ENCODE measurements around the gene SNCB. TPM values are rescaled to one million over a fixed set of nuclear protein-coding genes. Genes with fewer than 3 reads are reported as not detected.
A peak's percentile ranks its signal among the peaks of the same experiment; 100 is the strongest.

The SNCB gene
- total and polyA plus RNA-seq, 2 of the 8 experiments (the other 6 are each of a cell fraction or from before 2014, with no cell fraction given): 4.2 to 5.9 TPM

- no peak overlapping the region for H3K4me3 ChIP-seq (ENCODE audit: extremely low read depth in 1 of 4, insufficient read depth in 2 of 4, low read depth in 3 of 4, low read length in 4 of 4)
- H3K27ac ChIP-seq (ENCODE audit: low read depth, low read length): no peak overlapping the region
- H3K9ac ChIP-seq (replicated peaks in 1 of 4; ENCODE audit: extremely low read depth in 1 of 4, low read depth in 3 of 4, low read length in 3 of 4): no peak overlapping the region
- no peaks in the 10 kb centered on the region for H3K23me2 ChIP-seq (ENCODE audit: low read depth, low read length)
- CTCF ChIA-PET (ENCODE audit: partially characterized antibody): interaction anchor here (0.5 to 4.2 kb wide), 33 partner anchors 8 to 268 kb away, joined by 3 to 27 read pairs (median 5); partner anchors contain the start of genes CDHR2, EIF4E1B, RNF44 and SNCB
- H3K27me3 ChIP-seq (replicated peaks in 1 of 4; ENCODE audit: control insufficient read depth in 3 of 4, extremely low read depth in 1 of 4, insufficient read depth in 3 of 4, low read length in 3 of 4): no peaks in the 10 kb centered on the region; a peak in 1 of 7 replicates
- no peak overlapping the region for H2BK20ac ChIP-seq (ENCODE audit: low read length)
- H4K5ac ChIP-seq (ENCODE audit: insufficient read length, low read depth, low read length): no peak overlapping the region
- DNase-seq (ENCODE audit: low read depth in 1 of 2, low spot score in 2 of 2): peak in 1 of 2 experiments; percentile 85
- no peak overlapping the region for H3K4ac ChIP-seq (replicated peaks; ENCODE audit: insufficient read length, low read depth, low read length)
- H3K4me1 ChIP-seq (replicated peaks in 1 of 4; ENCODE audit: control insufficient read depth in 3 of 4, insufficient read depth in 4 of 4, low read length in 3 of 4): peaks cover 0 to 2% (median under 1%) of the 10 kb centered on the region in 4 experiments; a peak in 1 of 7 replicates
- no peaks in the 10 kb centered on the region for H3K79me1 ChIP-seq (ENCODE audit: low read depth, low read length)
- H3K56ac ChIP-seq (replicated peaks; ENCODE audit: insufficient read length, low read depth, low read length): no peak overlapping the region
- H3K14ac ChIP-seq (ENCODE audit: insufficient read length): no peak overlapping the region
- no peak overlapping the region for H4K91ac ChIP-seq (replicated peaks; ENCODE audit: insufficient read length, low read length)
- 26% methylated on average over 15 of the region's 15 CpGs; no CpG with 5 or more reads in 1 of the 2 experiments for WGBS, 2 experiments (ENCODE audit: extremely low coverage in 1 of 2, insufficient coverage in 1 of 2, insufficient read length in 1 of 2, insufficient replicate concordance in 2 of 2, low coverage in 1 of 2, low lambda C conversion rate in 2 of 2, missing lambda C conversion rate in 1 of 2)
- no peak overlapping the region for H2BK15ac ChIP-seq (ENCODE audit: low read length)
- no peaks in the 10 kb centered on the region for H3K36me3 ChIP-seq (ENCODE audit: control insufficient read depth in 2 of 4, insufficient read depth in 4 of 4, low read length in 3 of 4)
- no peak overlapping the region for H3K4me2 ChIP-seq (ENCODE audit: insufficient read depth in 1 of 2, low read depth in 2 of 2, low read length in 2 of 2)
- H2BK120ac ChIP-seq (replicated peaks; ENCODE audit: low read depth, low read length): no peak overlapping the region
- H2BK5ac ChIP-seq (ENCODE audit: low read depth, low read length): no peak overlapping the region
- POLR2A ChIA-PET (ENCODE audit: partially characterized antibody): interaction anchor here (0.9 to 1.7 kb wide), 5 partner anchors 19 to 190 kb away, joined by 3 to 4 read pairs (median 4); partner anchors contain the start of genes HIGD2A, NOP16 and RNF44
- no peak overlapping the region for H3K23ac ChIP-seq (ENCODE audit: insufficient read length)
- H2AFZ ChIP-seq (ENCODE audit: low read length): peak overlapping the region; percentile 3; the same call in 1 of the 2 replicates
- H4K8ac ChIP-seq (ENCODE audit: extremely low read depth, insufficient read depth, low read length): no peak overlapping the region
- no peak overlapping the region for H2AK5ac ChIP-seq (ENCODE audit: low read depth, low read length)
- no peaks in the 10 kb centered on the region for H4K20me1 ChIP-seq (replicated peaks in 1 of 2; ENCODE audit: control insufficient read depth in 1 of 2, insufficient read depth in 2 of 2, low read length in 2 of 2)
- H3K18ac ChIP-seq (ENCODE audit: extremely low read depth, low read length): no peak overlapping the region
- no peaks in the 10 kb centered on the region for H3K79me2 ChIP-seq (ENCODE audit: control insufficient read depth in 1 of 2, insufficient read depth in 2 of 2, low read length in 2 of 2)
- no peaks in the 10 kb centered on the region for H3K9me3 ChIP-seq (ENCODE audit: insufficient read depth in 2 of 2, low read depth in 1 of 2, low read length in 1 of 2)
- peak; percentile 99 for FAIRE-seq
- H2BK12ac ChIP-seq (ENCODE audit: low read depth, low read length): no peak overlapping the region
- 0 out of 2 replicates have a peak, but pooled peaks have one; percentile 5 for TF ChIP-seq YY1 (IDR thresholded peaks at IDR 0.05; ENCODE audit: low read depth, low read length)
- TF ChIP-seq, protein P1, sequence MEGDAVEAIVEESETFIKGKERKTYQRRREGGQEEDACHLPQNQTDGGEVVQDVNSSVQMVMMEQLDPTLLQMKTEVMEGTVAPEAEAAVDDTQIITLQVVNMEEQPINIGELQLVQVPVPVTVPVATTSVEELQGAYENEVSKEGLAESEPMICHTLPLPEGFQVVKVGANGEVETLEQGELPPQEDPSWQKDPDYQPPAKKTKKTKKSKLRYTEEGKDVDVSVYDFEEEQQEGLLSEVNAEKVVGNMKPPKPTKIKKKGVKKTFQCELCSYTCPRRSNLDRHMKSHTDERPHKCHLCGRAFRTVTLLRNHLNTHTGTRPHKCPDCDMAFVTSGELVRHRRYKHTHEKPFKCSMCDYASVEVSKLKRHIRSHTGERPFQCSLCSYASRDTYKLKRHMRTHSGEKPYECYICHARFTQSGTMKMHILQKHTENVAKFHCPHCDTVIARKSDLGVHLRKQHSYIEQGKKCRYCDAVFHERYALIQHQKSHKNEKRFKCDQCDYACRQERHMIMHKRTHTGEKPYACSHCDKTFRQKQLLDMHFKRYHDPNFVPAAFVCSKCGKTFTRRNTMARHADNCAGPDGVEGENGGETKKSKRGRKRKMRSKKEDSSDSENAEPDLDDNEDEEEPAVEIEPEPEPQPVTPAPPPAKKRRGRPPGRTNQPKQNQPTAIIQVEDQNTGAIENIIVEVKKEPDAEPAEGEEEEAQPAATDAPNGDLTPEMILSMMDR (IDR thresholded peaks at IDR 0.05; ENCODE audit: control extremely low read depth in 1 of 3, insufficient read depth in 1 of 3, low read depth in 1 of 3, low read length in 3 of 3): peak in 2 of 3 experiments; percentile 84 to 97; a peak in 3 of 4 replicates
- TF ChIP-seq GABPA (IDR thresholded peaks at IDR 0.05; ENCODE audit: borderline replicate concordance, insufficient read depth, low read length): peak; percentile 49; the same call in 1 of the 2 replicates
- no peak for TF ChIP-seq POU5F1 (IDR thresholded peaks at IDR 0.05; ENCODE audit: low read depth, low read length)
- TF ChIP-seq POLR2AphosphoS5 (IDR thresholded peaks at IDR 0.05; ENCODE audit: low read depth, low read length): peak; percentile 17; the same call in 1 of the 2 replicates
- peak; percentile 62 to 69 for TF ChIP-seq RAD21 (IDR thresholded peaks at IDR 0.05 in 1 of 2, conservative IDR thresholded peaks at IDR 0.05 in 1 of 2; ENCODE audit: low read depth in 2 of 2, low read length in 2 of 2)
- no peak for TF ChIP-seq SIX5 (IDR thresholded peaks at IDR 0.05; ENCODE audit: low read depth, low read length)
- peak; percentile 95 for TF ChIP-seq MAX (IDR thresholded peaks at IDR 0.05)
- TF ChIP-seq SP2 (IDR thresholded peaks at IDR 0.05; ENCODE audit: low read length): no peak
Observed at GRCh38 chr5:176578391-176578808, 51.9 kb downstream of the SNCB start.
